Hippocampal formation (tissue), 2 donors: ENCODE measurements around the gene ANKRD7.

Experiments used
- DNase-seq, 2 donors: peaks; one replicate each; lab custom pipeline; 2025; lab: John Stamatoyannopoulos, UW

Gene ANKRD7, protein sequence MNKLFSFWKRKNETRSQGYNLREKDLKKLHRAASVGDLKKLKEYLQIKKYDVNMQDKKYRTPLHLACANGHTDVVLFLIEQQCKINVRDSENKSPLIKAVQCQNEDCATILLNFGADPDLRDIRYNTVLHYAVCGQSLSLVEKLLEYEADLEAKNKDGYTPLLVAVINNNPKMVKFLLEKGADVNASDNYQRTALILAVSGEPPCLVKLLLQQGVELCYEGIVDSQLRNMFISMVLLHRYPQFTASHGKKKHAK

DNA sequence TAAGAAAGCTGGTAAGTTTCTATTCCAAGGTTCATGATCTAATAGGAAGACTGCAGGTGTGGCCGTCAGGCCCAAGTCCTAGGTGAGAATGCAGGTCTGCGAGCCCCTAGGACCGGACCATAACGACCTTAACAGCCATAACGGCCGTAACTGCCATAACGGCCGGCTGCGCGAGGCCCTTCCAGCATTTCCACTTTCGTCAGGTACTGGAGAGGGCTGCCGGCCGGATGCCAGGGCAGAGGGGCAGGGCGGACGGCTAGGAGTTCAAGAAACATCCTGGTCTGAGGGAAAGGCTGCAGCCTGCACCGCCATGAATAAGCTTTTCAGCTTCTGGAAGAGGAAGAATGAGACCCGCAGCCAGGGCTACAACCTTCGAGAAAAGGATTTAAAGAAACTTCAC lies at the start of gene ANKRD7:
Gene ANKRD7, plus strand, starts transcription at position 184 of the 400 bp plus-strand sequence. Its CDS starts 127 bp downstream, at position 311.
- DNase-seq = no peak

DNA sequence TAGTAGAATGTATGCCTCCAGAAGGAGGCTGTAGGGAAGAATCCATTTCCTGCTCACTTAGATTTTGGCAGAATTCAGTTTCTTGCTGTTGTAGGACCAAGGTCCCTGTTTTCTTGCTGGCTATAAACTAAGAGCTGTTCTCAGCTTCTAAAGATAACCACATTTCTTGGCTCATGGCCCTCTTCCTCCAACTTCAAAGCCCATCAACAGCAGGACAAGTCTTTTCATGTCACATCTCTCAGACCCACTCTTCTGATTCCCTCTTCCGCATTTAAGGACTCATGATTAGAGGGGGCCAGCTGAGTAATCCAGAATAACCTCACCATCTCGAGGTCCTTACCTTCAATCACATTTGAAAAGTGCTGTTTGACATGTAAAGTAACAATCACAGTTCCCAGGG lies 48.8 kb upstream of the ANKRD7 start:
- DNase-seq = no peak

DNA sequence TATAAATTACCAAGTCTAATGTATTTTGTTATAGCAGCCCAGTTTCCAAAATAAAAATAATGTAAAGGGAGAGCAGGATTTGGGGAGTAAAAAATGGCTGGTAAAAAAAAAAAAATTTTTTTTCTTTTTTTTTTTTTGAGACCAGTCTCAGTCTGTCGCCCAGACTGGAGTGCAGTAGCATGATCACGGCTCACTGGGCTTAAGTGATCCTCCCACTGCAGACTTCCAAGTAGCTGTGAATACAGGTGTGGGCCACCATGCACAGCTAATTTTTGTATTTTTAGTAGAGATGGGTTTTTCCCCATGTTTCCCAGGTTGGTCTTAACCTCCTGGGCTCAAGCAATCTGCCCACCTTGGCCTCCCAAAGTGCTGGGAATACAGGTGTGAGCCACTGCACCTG lies 45.3 kb upstream of the ANKRD7 start:
- DNase-seq = no peak

DNA sequence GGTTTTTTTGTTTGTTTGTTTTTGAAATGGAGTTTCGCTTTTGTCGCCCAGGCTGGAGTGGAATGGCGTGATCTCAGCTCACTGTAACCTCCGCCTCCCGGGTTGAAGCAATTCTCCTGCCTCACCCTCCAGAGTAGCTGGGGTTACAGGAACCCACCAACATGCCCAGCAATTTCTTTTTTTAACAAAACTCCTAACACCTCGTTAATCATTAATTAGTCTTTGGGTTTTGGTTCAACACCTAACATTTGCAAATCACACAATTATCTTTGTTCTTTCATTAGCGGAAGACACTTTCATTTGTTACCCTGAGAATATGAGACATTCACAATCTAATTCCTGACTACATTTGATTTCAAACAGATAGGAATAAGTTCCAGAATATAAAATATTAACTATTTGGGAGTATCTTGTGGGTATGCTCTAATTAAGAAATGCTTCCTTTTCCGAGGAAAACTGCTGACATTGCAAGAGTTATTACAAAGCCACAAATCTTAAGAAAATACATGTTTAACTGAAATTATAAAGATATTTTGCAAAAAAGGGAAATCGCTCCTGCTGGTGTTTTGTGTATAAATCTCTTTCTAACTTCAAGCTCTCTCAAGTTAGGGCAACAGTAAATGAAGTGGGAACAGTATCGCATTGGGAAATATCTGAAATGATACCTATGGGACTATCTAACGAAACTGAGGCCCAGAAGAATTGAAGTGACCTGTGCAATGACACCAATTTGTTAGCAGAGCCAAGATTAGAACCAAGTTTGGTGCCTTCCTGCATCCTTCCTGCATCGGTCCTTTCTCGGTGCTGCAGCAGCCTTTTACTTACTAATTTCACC lies 41.7 kb upstream of the ANKRD7 start:
- no peak for DNase-seq

DNA sequence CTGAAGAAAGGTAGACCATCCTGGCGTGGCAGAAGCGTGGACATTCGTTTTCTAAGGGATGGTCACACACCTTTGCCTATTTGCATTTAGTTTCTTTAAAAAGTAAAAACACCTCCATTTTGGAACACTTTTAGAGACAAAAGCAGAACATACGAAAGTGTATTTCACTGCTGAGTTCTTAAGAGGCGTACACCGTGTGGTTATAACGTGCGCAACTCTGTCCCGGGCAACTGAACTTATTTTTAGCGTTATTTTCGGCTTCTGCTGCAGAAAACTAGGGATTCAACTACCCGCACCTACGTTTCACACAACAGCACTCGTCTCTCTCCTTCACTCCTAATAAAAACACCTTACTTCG lies 41.1 kb upstream of the ANKRD7 start:
- peak in 1 of 2 donors; percentile 68 for DNase-seq

DNA sequence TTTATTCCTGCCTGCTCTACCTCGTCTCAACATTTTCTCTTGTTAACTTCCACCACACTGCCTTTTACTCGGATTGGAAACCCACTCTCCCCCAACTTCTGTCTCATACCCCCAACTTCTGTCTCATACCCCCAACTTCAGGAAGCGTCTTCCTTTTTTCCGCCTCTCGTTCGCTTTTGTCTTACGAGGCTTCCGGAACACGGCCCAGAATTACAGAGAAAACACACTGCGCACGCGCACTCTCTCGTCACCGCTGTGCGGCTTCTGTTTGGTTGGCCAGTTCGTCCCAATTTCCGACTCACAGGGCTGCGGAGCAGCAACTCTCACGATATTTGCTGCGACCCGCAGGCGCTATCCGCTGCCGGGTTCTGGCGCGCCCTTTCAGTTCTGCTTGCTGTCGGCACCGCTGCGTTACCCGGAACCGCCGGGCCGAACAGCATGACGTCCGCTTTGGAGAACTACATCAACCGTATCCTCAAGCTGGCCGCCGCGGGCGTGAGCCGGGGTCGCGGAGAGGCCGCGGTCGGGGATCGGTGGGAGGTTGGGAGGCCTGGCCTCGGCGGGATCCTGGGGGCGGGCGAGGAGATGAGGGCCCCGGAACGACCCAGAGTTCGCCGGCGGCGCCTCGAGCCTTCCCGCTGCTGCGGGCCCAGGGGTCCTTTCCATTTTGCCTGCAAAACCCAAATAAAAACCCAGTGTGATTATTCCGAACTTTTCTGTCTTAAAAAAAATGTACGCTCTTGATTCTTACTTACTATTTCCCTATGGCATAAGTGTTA lies 40.5 kb upstream of the ANKRD7 start, which contains the start of gene LSM8:
Gene LSM8, plus strand, starts transcription at position 379 of the 779 bp plus-strand sequence. Its CDS starts 60 bp downstream, at position 439.
- DNase-seq = peak; percentile 91 to 93

DNA sequence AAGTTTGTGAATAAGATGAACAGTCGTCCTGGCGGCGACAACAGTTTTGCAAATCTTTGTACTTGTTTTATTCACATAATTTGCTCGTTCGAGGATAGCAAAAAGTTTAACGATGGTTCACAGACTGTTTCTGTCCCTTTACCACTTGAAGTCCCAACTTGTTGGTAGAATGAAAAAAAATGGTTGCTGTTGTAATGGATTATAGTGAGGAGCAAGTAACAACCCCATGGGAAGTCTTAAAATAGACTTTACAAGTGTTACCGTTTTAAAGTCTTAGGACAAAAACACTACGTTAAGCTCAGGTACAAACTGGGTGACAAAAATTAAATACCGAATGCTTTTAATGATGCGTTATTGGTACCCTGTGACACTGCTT lies 40.0 kb upstream of the ANKRD7 start:
- DNase-seq = no peak

DNA sequence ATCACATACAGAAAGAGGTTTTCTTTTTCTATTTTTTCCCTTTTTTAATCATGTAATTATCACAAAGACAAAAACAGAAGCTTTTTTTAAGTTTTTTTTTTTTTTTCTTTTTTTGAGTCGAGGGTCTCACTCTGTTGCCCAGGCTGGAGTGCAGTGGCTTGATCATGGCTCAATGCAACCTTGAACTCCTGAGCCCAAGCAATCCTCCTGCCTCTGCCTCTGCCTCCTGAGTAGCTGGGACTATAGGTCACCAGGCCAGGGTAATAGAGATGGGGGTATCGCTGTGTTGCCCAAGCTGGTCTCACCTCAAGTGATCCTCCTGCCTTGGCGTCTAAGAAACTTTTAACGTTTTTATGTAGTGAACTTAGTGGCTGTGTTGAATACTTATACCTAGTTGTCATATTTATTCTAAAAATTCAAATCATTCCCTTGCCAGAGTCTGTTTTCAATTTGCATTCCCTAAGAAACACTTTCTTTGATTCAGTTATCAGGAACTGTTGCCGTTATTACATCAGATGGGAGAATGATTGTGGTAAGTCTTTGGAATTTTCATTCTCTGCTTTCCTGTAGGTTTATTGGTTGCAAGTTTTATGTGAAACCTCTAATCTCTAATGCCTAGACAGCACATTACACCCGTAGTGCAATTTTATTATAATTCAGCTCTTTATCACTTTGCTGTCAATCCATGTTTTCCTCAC lies 39.2 kb upstream of the ANKRD7 start:
- DNase-seq = no peak

DNA sequence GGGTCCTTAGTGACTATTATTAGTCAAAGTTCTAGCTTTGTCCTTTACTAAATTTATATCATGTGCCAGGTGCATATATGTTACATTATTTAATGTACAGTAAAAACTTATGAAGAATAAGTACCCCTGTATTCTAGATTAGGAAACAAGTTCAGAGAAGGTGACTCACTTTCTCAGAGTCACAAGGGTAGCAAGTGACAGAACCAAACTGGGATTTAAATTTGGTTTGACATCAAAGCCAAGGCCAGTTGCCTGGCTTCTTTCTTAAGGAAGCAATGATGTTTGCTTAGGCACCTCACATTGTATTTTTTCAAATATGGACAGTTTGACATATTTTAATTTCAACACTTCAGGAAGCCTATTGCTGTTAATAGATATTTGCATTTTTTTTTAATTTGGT lies 38.0 kb upstream of the ANKRD7 start:
- DNase-seq = no peak

DNA sequence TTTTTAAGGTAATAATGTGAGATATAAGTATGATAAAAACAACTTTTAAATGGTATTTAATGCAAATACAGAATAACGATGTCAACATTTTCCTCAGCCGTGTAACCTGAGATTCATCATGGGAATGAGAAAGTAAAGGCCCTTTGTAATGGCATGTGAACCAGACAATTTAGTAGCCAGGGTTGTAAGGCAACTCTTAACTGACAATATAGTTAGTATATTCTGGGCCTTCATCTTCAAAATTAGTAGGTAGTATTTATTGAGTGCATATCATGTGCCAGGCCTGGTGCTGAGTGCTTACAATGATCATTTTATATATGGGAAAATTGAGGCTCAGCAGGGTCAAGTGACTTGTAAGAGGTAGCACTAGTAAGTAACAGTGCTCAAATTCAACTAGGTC lies 29.9 kb upstream of the ANKRD7 start:
- no peak for DNase-seq

DNA sequence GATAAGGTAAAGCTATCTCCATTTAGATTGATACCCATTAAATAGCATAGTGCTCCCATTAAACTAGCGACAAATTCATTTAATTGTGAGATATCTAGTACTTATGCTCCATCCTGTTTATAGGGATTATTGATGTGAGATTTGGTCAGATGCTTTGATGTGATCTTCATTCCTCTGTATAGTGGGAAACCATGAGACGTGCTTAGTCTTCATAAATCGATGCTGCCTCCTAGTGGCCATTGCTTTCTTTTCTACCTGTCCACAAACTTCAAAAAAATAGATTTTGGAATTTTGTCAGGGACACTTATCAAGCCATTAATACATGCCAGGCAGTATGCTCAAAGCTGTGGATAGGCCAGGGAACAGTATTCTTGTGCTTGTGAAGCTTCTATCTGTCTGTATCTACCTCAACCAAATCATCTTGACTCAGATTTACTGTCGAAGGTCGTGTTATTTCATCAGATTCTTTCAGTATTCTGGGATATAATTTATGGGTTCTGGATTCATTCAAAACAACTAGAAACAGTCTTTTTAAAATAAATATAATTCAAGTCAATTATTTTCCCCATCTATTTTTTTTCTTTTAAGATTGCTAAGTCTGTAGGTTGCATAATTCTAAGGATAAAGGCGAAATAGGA lies 28.5 kb upstream of the ANKRD7 start:
- DNase-seq = peak; percentile 17 to 55

DNA sequence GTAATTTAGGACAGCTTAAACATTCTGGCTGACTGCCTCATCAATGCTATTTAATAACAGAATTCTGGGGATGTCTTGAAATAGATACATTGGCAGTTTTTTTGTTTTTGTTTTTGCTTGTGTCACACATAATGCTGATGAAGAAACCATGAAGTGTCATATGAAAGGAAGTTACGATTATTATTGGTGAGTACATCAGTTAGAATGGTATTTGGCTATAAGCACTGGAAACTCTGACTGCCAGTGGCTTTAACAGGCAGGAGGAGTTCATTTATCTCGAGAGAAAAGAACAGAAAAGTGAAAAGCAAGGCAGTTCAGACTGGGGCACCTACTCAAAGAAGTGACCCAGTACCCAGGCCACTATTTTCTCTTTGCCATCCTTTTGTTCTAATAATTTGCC lies 22.4 kb upstream of the ANKRD7 start:
- DNase-seq = no peak

DNA sequence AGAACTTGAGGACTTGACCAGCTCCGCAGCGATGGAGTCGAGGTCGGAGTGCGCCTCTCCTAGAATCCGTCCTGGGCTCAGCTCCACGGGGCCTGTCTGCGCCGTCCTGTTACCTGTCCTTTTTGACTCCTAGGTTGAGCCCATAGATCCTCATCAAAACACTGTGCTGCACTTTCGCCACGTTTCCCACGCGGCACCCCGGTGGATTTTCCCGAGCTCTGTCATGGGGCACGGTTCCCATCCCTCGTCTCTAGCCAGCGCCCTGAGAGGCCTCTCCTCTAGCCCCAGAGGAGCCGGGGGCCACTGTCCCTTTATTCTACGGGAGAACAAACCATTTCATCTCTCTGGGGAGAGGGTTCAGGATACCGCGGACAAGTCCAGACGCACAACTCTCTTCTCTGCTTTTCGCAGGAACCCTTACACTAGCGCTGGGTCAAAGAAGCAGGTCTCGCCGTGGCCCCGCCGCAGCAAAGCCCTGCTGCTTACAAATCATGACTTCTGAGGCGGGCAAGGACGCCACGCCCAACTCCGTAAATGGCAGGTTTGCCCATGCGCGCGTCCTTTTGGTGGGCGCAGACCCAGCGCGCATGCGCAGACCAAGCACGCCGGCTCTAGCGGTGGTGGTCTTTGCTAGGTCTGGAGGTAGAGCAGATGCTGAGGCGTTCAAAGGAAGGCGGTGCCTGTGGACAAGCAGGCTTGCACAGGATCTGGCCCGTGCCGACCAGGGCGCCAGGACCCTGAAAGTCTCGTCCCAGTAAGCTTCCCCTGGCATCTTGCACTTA lies 10.3 kb upstream of the ANKRD7 start:
- DNase-seq = peak; percentile 48 to 67

DNA sequence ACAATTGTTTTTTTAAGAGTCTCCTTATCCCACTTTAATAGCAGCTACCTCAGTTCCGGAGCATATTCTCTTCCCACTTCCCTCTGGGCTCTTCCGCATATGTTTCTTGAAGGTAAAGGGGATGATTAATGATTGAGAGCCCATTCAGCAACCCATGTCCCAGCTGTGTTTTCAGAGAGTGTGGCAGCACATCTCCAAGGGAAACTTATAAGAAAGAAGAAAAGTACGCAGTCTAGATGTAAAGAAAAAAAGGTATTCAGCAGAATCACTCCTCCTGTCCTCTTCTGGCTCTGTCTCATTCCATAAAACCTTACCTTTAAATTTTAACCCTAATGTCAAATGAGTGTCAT lies 9.7 kb upstream of the ANKRD7 start:
- DNase-seq = no peak

DNA sequence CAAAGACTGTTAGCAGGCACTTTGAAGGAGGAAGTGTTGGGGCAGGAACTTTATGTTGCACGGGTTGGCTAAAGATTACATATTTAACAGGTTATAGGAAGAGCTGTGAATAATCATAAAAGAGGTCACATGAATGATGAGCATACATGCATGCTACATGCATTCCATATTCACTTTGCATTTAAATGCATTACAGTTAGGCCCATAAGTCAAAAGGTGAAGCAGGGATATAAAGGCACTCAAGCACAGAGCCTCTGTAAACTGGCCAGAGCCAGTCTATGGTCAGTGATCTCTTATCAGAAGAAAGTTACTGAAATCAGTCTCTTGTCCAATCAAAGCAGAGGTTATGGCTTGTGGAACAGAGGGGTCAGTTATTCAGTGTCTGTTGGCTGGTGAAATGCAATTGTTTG lies 7.3 kb upstream of the ANKRD7 start:
- DNase-seq = no peak

DNA sequence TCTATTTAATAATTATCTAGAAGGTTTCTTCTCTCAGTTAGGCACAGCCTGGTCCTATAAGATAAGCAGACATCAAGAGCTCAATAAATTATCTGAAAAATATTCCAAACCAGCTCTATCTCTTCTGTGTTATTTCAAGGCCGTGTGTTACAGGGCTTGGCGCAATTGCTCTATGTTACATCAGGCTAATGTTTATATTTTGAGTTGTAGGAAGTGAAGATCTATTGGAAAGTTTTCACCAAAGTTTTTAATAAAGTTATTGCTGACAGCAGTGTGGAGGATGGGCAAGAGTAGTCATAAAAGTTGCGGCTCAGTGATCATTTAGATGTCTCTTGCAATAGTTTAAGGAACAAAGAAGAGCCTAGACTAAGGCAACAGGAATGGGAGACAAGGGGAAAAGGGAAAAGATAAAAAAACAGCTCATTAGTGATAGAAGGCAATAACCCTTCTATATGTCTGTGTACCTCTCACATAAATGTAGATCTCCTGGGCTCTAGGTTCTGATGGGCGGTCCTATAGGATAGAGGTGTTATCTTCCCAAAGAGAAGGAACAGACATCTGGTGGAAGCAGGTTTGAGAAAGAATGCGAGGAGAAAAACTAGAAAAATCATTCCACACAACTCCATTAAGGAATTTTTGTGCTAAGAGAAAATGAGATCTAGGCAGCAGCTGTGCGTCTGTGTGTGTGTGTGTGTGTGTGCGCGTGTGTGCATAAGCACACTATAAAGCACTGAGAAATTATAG lies 5.9 kb upstream of the ANKRD7 start:
- no peak for DNase-seq

DNA sequence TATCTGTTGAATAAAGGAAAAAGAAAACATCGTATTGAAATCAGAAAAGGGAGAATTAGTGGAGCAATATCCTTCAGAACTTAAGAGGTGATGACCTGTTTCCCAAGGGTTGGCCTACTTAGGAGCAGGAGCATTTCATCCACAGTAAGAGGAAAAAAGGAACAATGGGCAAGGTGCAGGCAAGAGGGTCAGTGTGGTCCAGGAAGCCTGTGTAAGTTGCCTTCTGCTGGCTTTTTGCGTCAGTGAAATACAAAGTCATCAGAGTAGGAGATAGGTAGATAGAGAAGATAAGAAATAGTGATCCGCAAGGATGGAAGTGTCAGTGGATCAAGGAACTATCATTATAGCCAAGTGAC lies 5.4 kb upstream of the ANKRD7 start:
- no peak for DNase-seq

DNA sequence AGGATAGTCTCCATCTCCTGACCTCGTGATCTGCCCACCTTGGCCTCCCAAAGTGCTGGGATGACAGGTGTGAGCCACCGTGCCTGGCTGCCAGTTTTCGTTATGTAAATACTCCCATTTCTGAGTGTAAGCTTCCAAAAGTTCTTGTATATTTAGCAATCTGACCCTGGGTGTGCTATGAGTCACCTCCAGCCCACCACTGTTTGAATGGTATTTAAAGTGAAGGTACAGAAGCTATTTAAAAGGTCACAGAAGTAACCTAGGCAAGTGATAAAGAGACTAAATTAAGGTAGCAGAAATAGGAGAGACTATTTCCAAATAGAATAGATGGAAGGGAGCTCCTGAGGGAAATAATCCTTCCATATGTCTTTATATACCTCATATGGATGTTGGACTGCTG lies 3.9 kb upstream of the ANKRD7 start:
- no peak for DNase-seq

DNA sequence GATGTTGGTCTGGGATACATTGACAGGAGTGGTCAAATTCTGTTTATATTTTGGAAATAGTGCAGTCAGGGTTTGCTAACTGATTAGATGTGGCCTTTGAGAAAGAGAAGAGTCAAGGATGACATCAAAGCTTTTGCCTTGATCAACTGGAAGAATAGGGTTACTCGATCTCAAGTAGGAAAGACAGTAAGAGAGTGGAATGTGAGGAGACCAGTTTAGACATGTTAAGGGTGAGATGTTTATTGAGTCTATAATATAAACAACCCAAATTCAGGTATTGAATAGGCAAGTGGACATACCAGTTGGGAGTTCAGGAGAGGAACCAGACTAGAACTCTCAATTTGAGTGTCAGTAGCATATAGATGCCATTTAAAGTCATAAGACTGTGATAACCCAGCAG lies 1.9 kb upstream of the ANKRD7 start:
- no peak for DNase-seq

DNA sequence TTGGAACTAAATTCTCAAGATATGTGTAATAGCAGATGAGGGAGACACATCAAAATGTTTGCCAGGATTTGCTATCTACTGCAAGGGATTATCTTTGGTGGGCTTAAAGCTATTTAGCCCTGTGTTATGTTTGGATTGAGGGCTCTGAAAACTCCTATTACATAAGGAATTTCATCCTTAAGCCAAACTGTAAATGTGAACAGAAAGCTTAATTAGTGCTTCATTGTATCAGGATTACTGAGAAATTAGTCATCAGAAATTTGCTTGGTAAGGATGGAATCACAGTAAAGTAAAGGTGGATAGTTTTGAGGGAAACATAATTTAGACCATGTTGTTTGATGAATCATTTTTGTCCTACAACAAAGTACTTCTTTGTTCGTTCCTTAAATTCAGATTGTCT lies 8.3 kb downstream of the ANKRD7 start:
- DNase-seq = no peak
